ENCODE data around the gene LRBA.

GRCh38 chr4:150681063-150681462 lies 334.0 kb downstream of the LRBA start:
- no peak for TF ChIP-seq CTCF (conservative IDR thresholded peaks at IDR 0.05; ENCODE audit: low read depth, low read length)
- no peak for TF ChIP-seq SMC3 (IDR thresholded peaks at IDR 0.05; ENCODE audit: low read depth, low read length)
- TF ChIP-seq CEBPB (IDR thresholded peaks at IDR 0.05; ENCODE audit: low read depth, low read length): no peak
- no peak for TF ChIP-seq POLR2A (IDR thresholded peaks at IDR 0.05; ENCODE audit: low read depth, low read length)
- no peak for TF ChIP-seq USF2 (IDR thresholded peaks at IDR 0.05; ENCODE audit: low read depth, low read length)
- no peak for TF ChIP-seq MAZ (IDR thresholded peaks at IDR 0.05; ENCODE audit: borderline replicate concordance, low read depth, low read length)
- TF ChIP-seq MXI1 (IDR thresholded peaks at IDR 0.05; ENCODE audit: borderline replicate concordance, low read depth, low read length): no peak
- no peak for TF ChIP-seq BHLHE40 (IDR thresholded peaks at IDR 0.05; ENCODE audit: low read depth, low read length)
- no peak for TF ChIP-seq RAD21 (IDR thresholded peaks at IDR 0.05; ENCODE audit: low read length)
- TF ChIP-seq ELK1 (IDR thresholded peaks at IDR 0.05; ENCODE audit: borderline replicate concordance, low read depth, low read length): no peak
- no peak for TF ChIP-seq MAFK (IDR thresholded peaks at IDR 0.05; ENCODE audit: low read depth, low read length)
- TF ChIP-seq CHD1 (IDR thresholded peaks at IDR 0.05; ENCODE audit: low read depth, low read length): no peak
- TF ChIP-seq FOS (IDR thresholded peaks at IDR 0.05; ENCODE audit: low read depth, low read length): no peak
